CD4-positive, alpha-beta T cell treated with Interleukin-4 for 4 hours (primary cell): ENCODE data around the gene IL33.

Source experiments
- DNase-seq: peaks from one replicate; pipeline ENCODE4 v3.0.0-alpha.2; 2020

Gene IL33

GRCh38 chr9:6219040-6219439 is 3.4 kb downstream of the IL33 start:
- DNase-seq = no peak

GRCh38 chr9:6219981-6220380 is 4.4 kb downstream of the IL33 start:
- DNase-seq = no peak

- no peak for DNase-seq
These were observed 9.0 kb downstream of the IL33 start for GRCh38 chr9:6224393-6225154.

- DNase-seq = no peak
These were observed 11.1 kb downstream of the IL33 start for GRCh38 chr9:6226696-6227095.

- no peak for DNase-seq
These were observed 13.6 kb downstream of the IL33 start for GRCh38 chr9:6229186-6229585.

- DNase-seq = no peak
These were observed 14.0 kb downstream of the IL33 start for GRCh38 chr9:6229619-6230018.

GRCh38 chr9:6230037-6230780 is 14.6 kb downstream of the IL33 start:
- DNase-seq = no peak

- no peak for DNase-seq
These were observed 16.8 kb downstream of the IL33 start for GRCh38 chr9:6232336-6232945.

- DNase-seq = no peak
These were observed 18.4 kb downstream of the IL33 start for GRCh38 chr9:6234014-6234413.

GRCh38 chr9:6237267-6237666 is 21.7 kb downstream of the IL33 start:
- no peak for DNase-seq

- no peak for DNase-seq
These were observed 23.4 kb downstream of the IL33 start for GRCh38 chr9:6239048-6239461.

GRCh38 chr9:6239694-6240093 is 24.1 kb downstream of the IL33 start:
- DNase-seq = no peak

- DNase-seq = no peak
These were observed 28.1 kb downstream of the IL33 start for GRCh38 chr9:6243746-6244145.

- DNase-seq = no peak
These were observed 31.7 kb downstream of the IL33 start for GRCh38 chr9:6247266-6247665.

GRCh38 chr9:6268826-6269397 is 53.3 kb downstream of the IL33 start:
- DNase-seq = no peak

- no peak for DNase-seq
These were observed 55.3 kb downstream of the IL33 start for GRCh38 chr9:6270896-6271295.

GRCh38 chr9:6271508-6272228 is 56.1 kb downstream of the IL33 start:
- DNase-seq = no peak

- DNase-seq = no peak
These were observed 56.6 kb downstream of the IL33 start for GRCh38 chr9:6272229-6272598.

GRCh38 chr9:6277417-6277816 is 61.8 kb downstream of the IL33 start:
- DNase-seq = no peak

GRCh38 chr9:6301858-6302257 is 86.3 kb downstream of the IL33 start:
- no peak for DNase-seq

GRCh38 chr9:6302417-6302816 is 86.8 kb downstream of the IL33 start:
- no peak for DNase-seq

- no peak for DNase-seq
These were observed 88.6 kb downstream of the IL33 start for GRCh38 chr9:6304232-6304631.

GRCh38 chr9:6305954-6306563 is 90.5 kb downstream of the IL33 start:
- DNase-seq = peak; percentile 9
